HK-2 (cell line): ENCODE results near the gene RASGRF1.

Experiments used
- DNase-seq: peaks from one replicate; pipeline ENCODE4 v3.0.0-alpha.2; 2018; ENCODE audit not compliant: unreplicated experiment

RASGRF1 gene

DNA sequence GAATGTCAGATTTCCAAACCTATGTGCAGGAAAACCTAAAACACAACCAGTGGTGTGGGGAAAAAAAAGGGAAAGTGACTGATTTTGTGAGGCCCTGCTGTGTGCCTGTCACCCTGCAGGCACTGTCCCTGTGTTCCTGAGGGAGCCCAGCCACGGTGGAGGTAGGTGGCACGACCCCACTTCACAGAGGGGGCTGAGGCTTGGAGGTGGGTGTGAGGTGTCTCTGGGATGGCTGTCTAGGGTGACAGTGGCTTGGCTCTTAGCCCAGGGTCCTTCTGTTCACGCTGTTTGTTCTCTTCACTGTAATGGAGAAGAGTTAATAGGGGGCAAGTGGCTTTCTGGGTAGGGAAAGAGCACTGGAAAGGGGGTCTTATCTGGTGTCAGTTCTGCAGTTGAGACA, 22.6 kb downstream of the RASGRF1 start:
- DNase-seq, result no peak

- no peak for DNase-seq
These were observed 23.3 kb downstream of the RASGRF1 start for GRCh38 chr15:79067072-79067833.

GRCh38 chr15:79066391-79067071, 24.0 kb downstream of the RASGRF1 start:
- no peak for DNase-seq

GRCh38 chr15:79065706-79066376, 24.7 kb downstream of the RASGRF1 start:
- DNase-seq, result no peak

- DNase-seq, result no peak
These were observed 25.2 kb downstream of the RASGRF1 start for GRCh38 chr15:79065361-79065705.

DNA sequence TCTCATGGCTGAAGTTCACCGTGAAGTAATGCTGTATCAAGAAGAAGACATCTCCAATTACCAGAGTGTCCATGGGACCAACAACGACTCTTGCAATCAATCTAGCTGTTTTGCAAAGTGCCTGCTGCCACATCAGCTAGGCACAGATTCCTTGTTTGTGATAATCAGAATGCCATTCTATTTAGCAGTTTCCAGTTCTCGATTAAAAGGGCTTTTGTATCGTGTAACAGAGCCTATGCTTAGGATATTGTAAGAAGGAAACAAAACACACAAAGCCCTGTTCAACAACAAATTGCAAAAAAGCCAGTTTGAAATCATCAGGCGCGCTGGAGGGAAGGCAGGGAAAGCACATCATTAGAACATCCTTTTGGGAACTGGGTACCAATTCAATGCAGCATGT, 26.1 kb downstream of the RASGRF1 start:
- DNase-seq, result no peak

DNA sequence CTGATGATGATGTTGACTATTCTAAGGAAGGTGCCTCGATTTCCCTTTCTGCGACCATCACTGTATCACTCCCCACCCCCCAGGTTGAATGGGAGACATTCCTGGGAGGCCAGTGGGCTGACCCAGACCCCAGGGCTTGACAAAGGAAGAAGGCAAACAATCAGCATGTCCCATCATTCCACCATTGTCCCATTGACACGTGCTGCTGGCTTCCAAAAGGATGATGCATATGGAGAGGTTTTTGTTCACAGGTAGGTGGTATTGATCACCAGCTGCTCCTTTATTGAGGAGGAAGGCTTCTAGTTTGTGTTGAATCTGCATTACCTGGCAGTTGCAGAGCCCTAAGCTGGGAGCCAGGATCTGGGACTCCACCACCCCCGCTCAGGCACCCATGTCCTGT, 30.4 kb downstream of the RASGRF1 start:
- DNase-seq, result no peak

- no peak for DNase-seq
These were observed 31.5 kb downstream of the RASGRF1 start for GRCh38 chr15:79059081-79059572.

GRCh38 chr15:79058260-79058850, 32.2 kb downstream of the RASGRF1 start:
- DNase-seq, result no peak

- DNase-seq, result no peak
These were observed 33.5 kb downstream of the RASGRF1 start for GRCh38 chr15:79057050-79057449.

DNA sequence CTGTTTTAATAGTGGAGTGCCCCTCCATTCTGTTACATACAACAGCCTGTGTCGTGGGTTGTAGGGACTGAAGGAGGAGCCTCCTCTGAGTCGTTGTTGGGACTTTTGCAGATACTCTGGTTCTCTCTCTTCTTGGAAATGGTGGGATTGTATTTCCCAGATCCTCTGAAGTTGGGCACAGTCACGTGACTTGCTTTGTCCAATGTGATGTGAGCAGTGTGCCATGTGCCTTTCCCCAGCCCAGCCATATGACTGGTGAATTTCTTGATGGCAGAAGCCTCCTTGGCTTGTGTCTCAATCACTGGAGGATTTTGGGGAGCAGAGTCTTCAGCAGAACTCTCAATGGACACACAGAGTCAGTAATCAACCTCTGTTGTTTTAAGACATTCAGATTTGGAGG, 36.2 kb downstream of the RASGRF1 start:
- no peak for DNase-seq

DNA sequence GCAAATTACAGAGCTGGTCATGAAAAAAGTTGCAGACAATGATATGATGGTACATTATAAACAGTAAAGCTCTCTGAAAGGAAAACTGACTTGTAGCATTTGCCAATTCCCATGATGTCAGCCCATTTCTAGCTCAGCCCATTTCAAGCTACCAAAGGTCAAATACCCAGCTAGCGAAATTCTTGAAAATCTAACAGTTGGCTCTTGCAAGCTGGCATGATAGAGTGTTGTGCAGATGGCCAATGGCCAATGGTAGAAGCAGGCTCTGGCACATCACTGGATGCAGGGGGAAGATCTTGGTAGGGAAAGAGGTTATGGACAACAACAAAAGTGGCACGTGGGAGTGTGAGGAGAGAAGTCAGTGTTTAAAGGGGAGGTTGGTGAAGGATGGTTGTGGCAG, 36.7 kb downstream of the RASGRF1 start:
- DNase-seq, result no peak

GRCh38 chr15:79051941-79052731, 38.4 kb downstream of the RASGRF1 start:
- no peak for DNase-seq

- no peak for DNase-seq
These were observed 39.6 kb downstream of the RASGRF1 start for GRCh38 chr15:79051029-79051428.

DNA sequence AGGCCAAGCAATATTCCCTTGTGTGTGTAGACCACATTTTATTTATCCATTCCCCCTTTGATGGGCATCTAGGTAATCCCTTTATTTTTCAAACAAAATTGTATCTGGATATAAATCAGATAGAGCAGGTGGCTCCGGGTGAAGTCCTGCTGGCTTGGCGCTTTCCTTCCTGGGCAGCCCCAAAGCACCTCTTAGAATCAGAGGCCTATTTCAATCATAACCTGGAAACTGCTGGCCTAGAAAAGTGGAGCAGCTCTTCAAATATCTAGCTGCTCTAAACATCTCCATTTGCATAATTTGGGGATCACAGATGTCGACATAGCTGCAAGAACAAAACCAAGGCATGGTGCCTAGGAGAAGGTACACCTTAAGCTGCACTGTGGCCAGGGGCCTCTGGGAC, 40.2 kb downstream of the RASGRF1 start:
- DNase-seq, result no peak

DNA sequence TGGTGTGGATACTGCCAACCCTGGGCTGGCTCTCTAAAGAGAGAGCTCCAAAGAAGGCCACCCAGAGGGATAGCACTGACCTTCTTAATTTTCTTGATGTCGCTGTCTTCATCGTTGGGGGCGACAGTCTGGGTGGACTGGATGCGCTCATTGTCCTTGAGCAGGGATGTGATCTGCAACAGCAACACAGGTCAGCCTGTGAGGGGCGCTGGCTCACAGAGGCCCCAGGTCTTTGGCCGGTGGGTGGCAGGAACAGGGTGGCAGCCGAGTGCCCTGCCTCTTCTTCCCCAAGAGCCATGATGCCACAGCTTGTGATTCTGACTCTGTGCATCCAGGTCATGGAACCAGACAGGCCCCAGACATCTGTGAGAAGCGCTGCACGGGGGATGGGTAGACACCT, 41.2 kb downstream of the RASGRF1 start:
- no peak for DNase-seq

DNA sequence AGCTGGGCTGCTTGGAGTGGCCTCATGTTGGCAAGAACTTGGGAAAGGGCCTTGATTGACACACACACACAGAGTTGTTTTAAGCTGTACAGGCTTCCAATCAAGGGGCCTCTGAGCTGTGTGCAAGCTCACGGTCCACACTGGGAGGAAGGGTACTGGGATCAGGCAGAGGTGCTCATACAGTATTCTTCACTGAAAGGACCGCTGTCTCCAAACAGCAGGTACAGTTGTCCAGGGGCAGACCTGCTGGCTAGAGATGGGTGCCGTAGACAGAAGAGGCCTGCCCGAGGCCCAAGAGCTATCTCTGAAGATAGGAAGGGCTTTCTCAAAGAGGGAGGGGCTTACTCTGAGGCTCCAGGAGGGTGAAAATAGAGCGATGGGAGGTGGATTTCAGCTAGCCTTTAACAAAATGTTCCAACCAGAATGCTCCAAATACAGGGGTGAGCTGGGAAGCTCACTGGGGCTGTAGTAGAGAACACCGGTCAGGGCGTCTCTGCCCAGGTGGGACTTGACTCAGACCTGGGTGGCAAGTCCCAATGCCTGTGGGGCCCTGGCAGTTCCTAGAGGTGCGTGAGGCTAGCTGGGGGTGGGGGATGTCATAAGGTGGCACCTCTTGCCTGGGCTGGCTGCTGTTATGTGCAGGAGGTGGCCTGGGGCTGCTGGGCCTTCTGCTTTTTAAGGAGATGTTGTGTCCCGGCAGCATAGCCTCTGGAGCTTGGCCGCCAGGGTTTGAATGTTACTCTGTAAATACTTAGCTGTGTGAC, 42.7 kb downstream of the RASGRF1 start:
- no peak for DNase-seq

- no peak for DNase-seq
These were observed 43.7 kb downstream of the RASGRF1 start for GRCh38 chr15:79046691-79047404.

DNA sequence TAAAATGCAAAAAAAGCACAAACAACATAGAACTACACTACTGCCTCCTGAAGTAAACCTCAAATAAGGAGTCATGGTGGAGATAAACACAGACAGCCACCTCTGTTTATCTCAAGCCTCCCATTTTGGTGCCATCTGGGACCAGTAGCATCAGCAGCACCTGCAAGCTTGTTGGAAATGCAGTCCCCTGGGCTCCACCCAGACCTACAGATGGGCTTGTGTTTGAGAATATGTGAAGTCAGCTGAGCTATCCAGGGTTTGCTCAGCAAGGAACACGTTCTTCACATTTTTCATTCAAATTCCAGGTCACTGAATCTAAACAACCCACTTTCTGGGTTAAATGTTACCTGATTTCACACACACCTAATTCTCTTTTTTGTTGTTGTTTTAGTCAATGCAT, 45.5 kb downstream of the RASGRF1 start:
- no peak for DNase-seq

- no peak for DNase-seq
These were observed 48.2 kb downstream of the RASGRF1 start for GRCh38 chr15:79042213-79042928.
